Measurements from ENCODE around the gene MPV17. TPM values are rescaled to one million over a fixed set of nuclear protein-coding genes. Genes with fewer than 3 reads are reported as not detected.

The MPV17 gene
- polyA plus RNA-seq, 2 of the 4 experiments (the other 2 are of a cell fraction): 67.7 to 130 TPM

- ChIA-PET CTCF (interaction anchor here (1.1 to 2.9 kb wide), 5 partner anchors 9 to 76 kb away, joined by 3 to 21 read pairs (median 4); partner anchors contain the start of genes EIF2B4 and SNX17), POLR2A (interaction anchor here (0.9 to 2.3 kb wide), 4 partner anchors 14 to 34 kb away, joined by 3 to 25 read pairs (median 8); partner anchors contain the start of genes EIF2B4 and SNX17)
- 2% methylated on average over 12 of the region's 12 CpGs for WGBS (ENCODE audit: missing lambda C conversion rate)
- peak; percentile 58 to 76 for ATAC-seq
- no peak for FAIRE-seq
- Histone ChIP-seq H3K4me1 (peaks cover 28% of the 10 kb centered on the region), H3K4me3 (peak overlapping the region; percentile 82), H3K9me3 (no peaks in the 10 kb centered on the region), H3K4me2 (peak overlapping the region; percentile 77), H3K27ac (peak overlapping the region; percentile 83 to 91)
- peak; percentile 70 to 81 for DNase-seq (ENCODE audit: low read depth in 1 of 2, low spot score in 1 of 2)
- TF ChIP-seq PBX3 (IDR thresholded peaks at IDR 0.05) (peak; percentile 40; the same call in 1 of the 2 replicates), TFCP2L1 (CRISPR knock-in tag; IDR thresholded peaks at IDR 0.05) (0 out of 2 replicates have a peak, but pooled peaks have one; percentile 55), POLR2A (IDR thresholded peaks at IDR 0.05; ENCODE audit: low read length) (no peak; the same call in 1 of the 2 replicates)
Measured at GRCh38 chr2:27356056-27356381, 33.1 kb upstream of the MPV17 start.

- Histone ChIP-seq H3K27ac (no peak overlapping the region), H3K9me3 (no peaks in the 10 kb centered on the region), H3K4me2 (peak overlapping the region; percentile 77), H3K4me3 (no peak overlapping the region), H3K4me1 (peaks cover 28% of the 10 kb centered on the region)
- FAIRE-seq: no peak
- ChIA-PET POLR2A (interaction anchor here (0.9 kb wide), 1 partner anchor 15 kb away, joined by 4 read pairs; no protein-coding TSS in a partner anchor), CTCF (interaction anchor here (1.1 to 3.3 kb wide), 5 partner anchors 10 to 75 kb away, joined by 3 to 16 read pairs (median 5); partner anchors contain the start of gene EIF2B4)
- WGBS (ENCODE audit: missing lambda C conversion rate): 89% methylated on average over 7 of the region's 7 CpGs
- TF ChIP-seq HOXB5 (CRISPR knock-in tag; IDR thresholded peaks at IDR 0.05) (no peak), USF2 (IDR thresholded peaks at IDR 0.05) (no peak), RAD21 (conservative IDR thresholded peaks at IDR 0.05 in 1 of 2, IDR thresholded peaks at IDR 0.05 in 1 of 2) (no peak), PHF8 (IDR thresholded peaks at IDR 0.05; ENCODE audit: borderline replicate concordance, low read depth) (no peak), CHD2 (IDR thresholded peaks at IDR 0.05; ENCODE audit: low read length, partially characterized antibody) (no peak), BHLHE40 (IDR thresholded peaks at IDR 0.05; ENCODE audit: low read depth, low read length) (no peak), E2F6 (IDR thresholded peaks at IDR 0.05; ENCODE audit: borderline replicate concordance, low read depth) (no peak), ZFP36 (IDR thresholded peaks at IDR 0.05; ENCODE audit: borderline replicate concordance, partially characterized antibody) (no peak), ELK1 (IDR thresholded peaks at IDR 0.05; ENCODE audit: low read depth, low read length) (no peak), KDM1A (IDR thresholded peaks at IDR 0.05; ENCODE audit: low read depth) (no peak), HES2 (IDR thresholded peaks at IDR 0.05) (no peak), EP300 (IDR thresholded peaks at IDR 0.05) (no peak), FOXS1 (CRISPR knock-in tag; IDR thresholded peaks at IDR 0.05) (no peak), MAX (IDR thresholded peaks at IDR 0.05) (no peak), RNF2 (IDR thresholded peaks at IDR 0.05; ENCODE audit: borderline replicate concordance, low read depth) (no peak), NFE2L2 (conservative IDR thresholded peaks at IDR 0.05; ENCODE audit: low read length) (no peak), ATOH8 (CRISPR knock-in tag; IDR thresholded peaks at IDR 0.05; ENCODE audit: low read depth) (no peak), KDM5A (IDR thresholded peaks at IDR 0.05) (no peak), EHF (CRISPR knock-in tag; IDR thresholded peaks at IDR 0.05) (no peak)
- ATAC-seq: no peak
- no peak for DNase-seq (ENCODE audit: low read depth in 1 of 2, low spot score in 1 of 2)
Measured at GRCh38 chr2:27354597-27354927, 31.7 kb upstream of the MPV17 start.
